ENCODE results near the gene ZNF441.
A peak's percentile ranks its signal among the peaks of the same experiment; 100 is the strongest.
"Not testable (repeated sequence)": the region's sequence is repeated elsewhere in the genome, so short reads cannot be mapped to it uniquely, and the experiment has no call there.

Gene ZNF441

DNA sequence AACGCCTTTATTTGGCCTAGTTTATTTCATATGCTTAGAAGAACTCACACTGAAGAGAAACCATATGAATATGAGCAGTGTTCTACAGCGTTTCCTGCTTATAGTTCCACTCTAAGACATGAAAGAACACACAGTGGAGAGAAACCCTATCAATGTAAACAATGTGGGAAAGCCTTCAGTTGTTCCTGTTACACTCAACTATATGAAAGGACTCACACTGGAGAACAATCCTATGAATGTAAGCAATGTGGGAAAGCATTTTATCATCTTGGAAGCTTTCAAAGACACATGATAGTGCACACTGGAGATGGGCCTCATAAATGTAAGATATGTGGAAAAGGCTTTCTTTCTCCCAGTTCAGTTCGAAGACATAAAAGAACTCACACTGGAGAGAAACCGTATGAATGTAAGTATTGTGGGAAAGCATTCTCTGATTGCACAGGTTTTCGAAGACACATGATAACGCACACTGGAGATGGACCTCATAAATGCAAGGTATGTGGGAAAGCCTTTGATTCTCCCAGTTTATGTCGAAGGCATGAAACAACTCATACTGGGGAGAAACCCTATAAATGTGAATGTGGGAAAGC is 13.7 kb downstream of the ZNF441 start:
- no peak for DNase-seq (ENCODE audit: low spot score)

GRCh38 chr19:11781295-11782057 is 14.7 kb downstream of the ZNF441 start:
- DNase-seq (ENCODE audit: low spot score): no peak

DNA sequence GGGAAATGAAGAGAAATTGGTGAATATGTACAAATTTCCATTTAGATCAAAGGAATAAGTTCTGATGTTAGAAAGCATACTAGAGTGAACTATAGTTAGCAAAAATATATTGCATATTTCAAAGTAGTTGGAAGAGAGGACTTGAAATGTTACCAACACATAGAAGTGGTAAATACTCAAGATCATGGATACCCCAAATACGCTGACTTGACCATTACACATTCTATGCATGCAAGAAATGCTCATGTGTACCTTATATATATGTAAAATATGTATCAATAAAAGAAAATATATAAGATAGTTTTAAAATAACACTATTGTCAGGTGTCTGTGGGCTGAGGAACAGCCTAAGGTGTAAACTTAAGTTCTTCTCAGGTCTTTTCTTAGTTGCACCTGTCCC is 17.0 kb downstream of the ZNF441 start:
- DNase-seq (ENCODE audit: low spot score): no peak

GRCh38 chr19:11784356-11784755 is 17.6 kb downstream of the ZNF441 start:
- DNase-seq (ENCODE audit: low spot score): no peak

DNA sequence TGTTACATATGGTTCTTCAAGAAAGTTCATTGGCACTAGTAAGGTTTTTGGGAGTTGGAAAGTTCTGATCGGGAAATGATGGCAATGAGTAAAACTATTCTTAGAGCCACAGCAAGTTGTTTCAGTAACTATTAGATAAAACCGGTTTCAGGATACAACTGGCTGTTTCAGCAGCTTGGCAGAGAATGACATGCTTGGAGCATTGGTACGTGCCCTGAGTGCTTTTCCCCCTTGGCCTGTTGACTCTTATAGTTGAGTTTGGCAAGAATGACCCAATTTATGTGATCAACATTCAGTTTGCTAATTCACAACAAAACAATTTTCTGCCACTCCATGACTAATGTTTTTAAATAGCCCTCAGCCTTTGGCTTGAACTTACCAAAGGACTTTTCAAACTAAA is 20.7 kb downstream of the ZNF441 start:
- no peak for DNase-seq (ENCODE audit: low spot score)

DNA sequence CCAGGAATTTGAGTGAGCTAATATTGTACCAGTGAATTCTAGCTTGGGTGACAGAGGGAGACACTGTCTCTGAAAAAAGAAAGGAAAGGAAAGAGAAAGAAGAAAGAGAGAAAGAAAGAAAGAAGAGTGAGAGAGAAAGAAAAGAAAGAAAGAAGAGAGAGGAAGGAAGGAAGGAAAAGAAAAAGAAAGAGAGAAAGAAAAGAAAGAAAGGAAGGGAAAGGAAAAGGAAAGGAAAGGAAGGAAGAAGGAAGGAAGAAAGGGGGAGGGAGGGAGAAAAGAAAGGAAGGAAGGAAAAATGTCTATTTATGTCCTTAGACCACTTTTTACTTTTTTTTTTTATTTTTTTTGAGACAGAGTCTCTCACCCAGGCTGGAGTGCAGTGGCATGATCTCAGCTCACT is 26.1 kb downstream of the ZNF441 start:
- no peak for DNase-seq (ENCODE audit: low spot score)

DNA sequence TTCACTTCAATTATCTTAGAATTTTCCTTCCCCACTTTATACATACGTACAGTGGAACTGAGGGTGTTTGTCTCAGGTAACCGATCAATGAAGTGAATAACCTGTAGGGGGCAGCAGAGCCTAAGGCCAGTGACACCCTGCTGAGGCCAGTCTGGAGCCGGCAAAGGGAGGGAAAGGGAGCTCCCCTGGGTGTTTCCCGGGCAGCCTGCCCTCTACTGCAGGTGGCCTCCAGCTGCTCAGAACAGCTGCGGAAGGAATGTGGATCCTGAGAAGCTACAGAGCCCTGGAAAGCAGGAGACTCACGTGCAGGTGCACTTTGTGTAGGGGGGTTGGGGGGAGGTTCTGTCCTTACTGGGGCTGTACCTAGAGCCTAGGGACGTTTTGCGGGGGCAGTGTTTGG is 30.7 kb downstream of the ZNF441 start:
- peak; percentile 43 for DNase-seq (ENCODE audit: low spot score)

DNA sequence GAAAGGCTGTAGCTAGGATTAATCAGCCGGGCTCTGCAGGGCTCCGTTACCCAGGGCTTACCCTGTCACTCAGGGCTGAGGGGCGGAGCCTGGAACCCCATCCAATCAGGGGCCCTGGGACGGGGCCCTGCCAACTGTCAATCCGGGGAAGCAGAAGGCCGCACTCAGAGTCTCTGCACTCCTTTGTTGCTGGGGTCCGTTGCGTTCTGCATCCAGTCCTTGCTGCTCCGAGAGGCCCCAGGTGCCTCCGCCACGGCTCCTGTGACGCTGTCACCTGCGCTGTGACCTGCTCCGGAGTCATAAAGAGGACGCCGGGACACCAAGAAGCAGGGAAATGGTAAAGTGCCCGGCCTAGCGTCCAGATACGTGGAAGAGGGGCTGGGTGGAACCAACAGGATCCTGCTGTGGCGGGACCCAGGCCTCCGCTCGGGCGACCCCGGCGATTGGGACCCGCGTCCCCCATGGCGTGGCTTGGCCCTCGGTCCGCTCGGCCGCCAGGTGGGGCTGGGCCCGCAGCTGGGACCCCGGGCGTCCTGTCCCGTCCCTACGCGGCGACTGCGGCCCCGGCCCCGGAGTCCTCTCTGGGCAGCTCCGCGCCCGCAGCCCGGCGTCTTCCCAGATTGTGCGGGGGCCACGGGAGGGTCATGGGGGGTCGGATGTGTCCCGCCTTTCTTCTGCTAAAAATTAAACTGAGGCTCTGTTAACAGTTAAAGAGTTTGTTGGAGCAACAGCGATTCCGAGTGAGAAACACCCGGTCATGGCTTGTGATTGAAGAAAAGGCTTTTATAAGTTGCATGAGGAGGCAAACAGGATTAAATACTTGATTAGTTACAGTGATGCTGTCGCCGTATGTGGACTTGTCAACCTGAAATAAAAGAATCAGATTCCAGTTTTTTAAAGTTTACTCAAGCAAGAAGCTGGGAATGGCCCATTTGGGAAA is 31.9 kb downstream of the ZNF441 start, which contains the start of gene ZNF491:
Gene ZNF491 (plus strand): TSS at position 133 of the 940 bp plus-strand sequence. CDS start 7,431 bp downstream, outside the sequence.
- peak; percentile 68 for DNase-seq (ENCODE audit: low spot score)

- DNase-seq (ENCODE audit: low spot score): no peak
Measured at GRCh38 chr19:11806354-11807098, 39.7 kb downstream of the ZNF441 start.

GRCh38 chr19:11807099-11807380 is 40.2 kb downstream of the ZNF441 start:
- DNase-seq (ENCODE audit: low spot score): no peak

DNA sequence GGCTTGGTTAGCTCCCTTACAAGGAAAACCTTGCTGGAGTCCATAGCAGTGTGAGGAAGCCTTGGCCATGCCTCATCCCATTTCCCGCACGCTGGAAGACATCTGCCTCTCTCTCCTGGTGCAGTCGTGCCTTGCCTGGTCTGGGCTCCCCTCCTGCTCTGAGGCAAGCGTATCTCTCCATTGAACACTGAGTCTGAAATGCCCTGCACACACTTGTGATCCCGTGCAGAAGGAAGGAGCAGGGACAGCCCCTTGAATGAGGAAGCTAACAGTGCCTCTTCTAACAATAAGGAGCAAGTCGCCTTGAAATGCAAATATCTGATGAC is 46.9 kb downstream of the ZNF441 start:
- no peak for DNase-seq (ENCODE audit: low spot score)

DNA sequence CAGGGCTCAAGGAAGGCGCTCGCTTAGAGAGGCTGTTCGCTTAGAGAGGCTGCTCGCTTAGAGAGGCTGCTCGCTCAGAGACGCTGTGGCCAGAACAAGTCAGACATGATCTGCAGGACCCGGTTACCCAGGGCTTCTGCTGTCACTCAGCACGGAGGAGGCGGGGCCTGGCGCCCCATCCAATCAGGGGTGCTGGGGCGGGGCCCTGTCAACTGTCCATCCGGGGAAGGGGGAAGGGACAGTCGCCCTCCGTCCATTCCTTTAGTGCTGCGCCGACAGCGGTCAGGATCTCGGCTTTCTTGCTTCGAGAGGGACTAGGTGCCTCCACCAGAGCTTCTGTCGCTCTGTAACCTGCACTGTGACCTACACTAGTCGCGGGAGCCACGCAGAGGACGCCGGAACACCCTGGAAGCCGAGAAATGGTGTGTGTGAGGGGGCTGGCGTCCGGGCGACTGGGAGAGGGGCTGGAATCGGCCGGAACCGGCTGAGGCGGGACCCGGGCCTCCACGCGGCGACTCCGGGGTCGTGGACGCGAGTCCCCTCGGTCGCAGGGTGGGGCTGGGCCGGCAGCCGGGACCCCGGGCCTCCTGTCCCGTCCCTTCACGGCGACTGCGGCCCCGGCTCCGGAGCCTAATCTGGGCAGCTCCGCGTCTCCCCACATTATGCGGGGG is 47.4 kb downstream of the ZNF441 start, which contains the start of gene ZNF440:
Gene ZNF440 (plus strand): TSS at position 245 of the 671 bp plus-strand sequence. CDS start 175 bp downstream, at position 420.
- DNase-seq (ENCODE audit: low spot score): peak; percentile 88

DNA sequence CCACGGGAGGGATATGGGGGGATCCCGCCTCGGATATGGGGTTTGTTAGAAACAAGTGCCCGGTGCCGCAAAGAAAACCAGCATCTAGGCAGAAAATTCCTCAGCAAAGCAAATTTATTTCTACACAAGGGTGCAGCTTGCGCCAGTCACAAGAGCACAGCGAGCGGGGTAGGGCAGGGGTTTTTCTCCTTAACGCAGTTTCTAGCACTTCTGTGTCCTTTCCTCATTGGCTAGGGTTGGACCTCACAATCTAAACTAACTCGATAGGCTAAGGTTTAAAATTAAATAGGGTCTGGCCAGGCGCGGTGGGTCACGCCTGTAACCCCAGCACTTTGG is 47.9 kb downstream of the ZNF441 start:
- no peak for DNase-seq (ENCODE audit: low spot score)

GRCh38 chr19:11821474-11822109 is 54.8 kb downstream of the ZNF441 start:
- DNase-seq (ENCODE audit: low spot score): no peak

- not testable (repeated sequence) for DNase-seq (ENCODE audit: low spot score)
Measured at GRCh38 chr19:11828957-11829876, 62.4 kb downstream of the ZNF441 start.

DNA sequence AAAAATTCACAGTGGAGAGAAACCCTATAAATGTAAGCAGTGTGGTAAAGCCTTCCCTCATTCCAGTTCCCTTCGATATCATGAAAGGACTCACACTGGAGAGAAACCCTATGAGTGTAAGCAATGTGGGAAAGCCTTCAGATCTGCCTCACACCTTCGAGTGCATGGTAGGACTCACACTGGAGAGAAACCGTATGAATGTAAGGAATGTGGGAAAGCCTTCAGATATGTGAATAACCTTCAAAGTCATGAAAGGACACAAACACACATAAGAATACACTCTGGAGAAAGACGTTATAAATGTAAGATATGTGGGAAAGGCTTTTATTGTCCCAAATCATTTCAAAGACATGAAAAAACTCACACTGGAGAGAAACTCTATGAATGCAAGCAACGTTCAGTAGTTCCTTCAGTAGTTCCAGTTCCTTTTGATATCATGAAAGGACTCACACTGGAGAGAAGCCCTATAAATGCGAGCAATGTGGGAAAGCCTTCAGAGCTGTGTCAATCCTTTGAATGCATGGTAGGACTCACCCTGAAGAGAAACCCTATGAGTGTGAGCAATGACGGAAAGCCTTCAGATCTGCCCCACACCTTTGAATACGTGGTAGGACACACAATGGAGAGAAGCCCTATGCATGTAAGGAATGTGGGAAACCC is 65.6 kb downstream of the ZNF441 start:
- no peak for DNase-seq (ENCODE audit: low spot score)

DNA sequence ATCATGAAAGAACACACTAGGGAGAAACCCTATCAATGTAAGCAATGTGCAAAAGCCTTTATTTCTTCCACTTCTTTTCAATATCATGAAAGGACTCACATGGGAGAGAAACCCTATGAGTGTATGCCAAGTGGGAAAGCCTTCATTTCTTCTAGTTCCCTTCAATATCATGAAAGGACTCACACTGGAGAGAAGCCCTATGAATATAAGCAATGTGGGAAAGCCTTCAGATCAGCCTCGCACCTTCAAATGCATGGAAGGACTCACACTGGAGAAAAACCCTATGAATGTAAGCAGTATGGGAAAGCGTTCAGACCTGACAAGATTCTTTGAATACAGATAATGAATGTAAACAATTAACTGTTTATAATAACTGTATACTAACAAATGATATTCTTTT is 66.7 kb downstream of the ZNF441 start:
- DNase-seq (ENCODE audit: low spot score): no peak
